DMS153 treated with DMSO at 0.1 percent for 48 hours (cell line): ENCODE data around the gene RXRB.

Experiments
- DNase-seq: peaks from one replicate; lab custom pipeline; 2025; ENCODE audit not compliant: unreplicated experiment; lab: John Stamatoyannopoulos, UW

Gene RXRB

DNA sequence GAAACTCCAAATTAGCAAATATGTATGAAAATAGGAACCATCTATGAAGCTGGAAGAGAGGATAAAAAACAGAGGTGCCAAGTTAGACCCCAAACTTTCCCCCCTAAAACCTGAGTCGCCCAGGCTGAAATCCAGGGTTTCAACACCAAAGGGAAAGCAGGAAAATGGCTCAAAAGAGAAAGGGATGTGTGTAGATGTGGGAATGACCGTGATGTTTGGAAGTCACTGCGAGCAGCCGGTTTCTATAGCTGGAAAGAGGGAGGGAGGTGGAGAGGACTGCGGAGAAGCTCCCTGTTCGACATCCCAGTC is 12.3 kb upstream of the RXRB start:
- no peak for DNase-seq

DNA sequence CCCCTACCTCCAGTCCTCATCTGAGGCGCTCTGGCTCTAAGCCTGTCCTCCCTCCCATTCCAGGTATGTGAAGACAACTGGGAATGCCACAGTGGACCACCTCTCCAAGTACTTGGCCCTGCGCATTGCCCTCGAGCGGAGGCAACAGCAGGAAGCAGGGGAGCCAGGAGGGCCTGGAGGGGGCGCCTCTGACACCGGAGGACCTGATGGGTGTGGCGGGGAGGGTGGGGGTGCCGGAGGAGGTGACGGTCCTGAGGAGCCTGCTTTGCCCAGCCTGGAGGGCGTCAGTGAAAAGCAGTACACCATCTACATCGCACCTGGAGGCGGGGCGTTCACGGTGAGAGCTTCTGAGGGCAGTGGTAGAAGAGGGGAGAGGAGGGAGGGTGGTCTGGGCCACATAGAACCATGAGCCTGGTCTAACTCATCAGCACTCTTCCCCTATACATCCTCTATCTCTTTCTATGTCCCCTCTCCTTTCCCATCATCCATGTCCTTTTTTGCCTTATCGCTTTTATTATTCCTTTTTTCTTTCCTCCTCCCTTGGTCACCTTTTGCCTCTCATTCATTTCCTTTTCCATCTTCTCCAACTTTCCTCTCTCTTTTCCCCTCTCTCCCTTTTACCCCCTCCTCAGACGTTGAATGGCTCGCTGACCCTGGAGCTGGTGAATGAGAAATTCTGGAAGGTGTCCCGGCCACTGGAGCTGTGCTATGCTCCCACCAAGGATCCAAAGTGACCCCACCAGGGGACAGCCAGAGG is 11.4 kb upstream of the RXRB start:
- DNase-seq, result no peak

DNA sequence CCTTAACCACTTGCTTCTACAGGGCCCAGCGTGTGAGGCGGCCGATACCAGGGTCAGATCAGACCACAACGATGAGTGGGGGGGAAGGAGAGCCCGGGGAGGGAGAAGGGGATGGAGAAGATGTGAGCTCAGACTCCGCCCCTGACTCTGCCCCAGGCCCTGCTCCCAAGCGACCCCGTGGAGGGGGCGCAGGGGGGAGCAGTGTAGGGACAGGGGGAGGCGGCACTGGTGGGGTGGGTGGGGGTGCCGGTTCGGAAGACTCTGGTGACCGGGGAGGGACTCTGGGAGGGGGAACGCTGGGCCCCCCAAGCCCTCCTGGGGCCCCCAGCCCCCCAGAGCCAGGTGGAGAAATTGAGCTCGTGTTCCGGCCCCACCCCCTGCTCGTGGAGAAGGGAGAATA is 10.7 kb upstream of the RXRB start:
- no peak for DNase-seq

DNA sequence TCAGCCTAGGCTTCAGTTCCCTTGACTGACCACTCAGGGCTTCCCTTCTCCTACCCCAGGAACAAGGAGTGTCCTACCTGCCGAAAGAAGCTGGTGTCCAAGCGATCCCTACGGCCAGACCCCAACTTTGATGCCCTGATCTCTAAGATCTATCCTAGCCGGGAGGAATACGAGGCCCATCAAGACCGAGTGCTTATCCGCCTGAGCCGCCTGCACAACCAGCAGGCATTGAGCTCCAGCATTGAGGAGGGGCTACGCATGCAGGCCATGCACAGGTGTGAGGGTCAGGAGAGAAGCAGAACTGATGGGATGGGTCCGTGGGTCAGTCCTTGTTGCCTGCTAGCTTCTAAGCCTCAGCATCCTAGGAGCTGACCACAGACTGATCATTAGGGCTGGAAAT is 9.4 kb upstream of the RXRB start:
- DNase-seq, result no peak

- DNase-seq, result peak; percentile 11
These were observed 7.9 kb upstream of the RXRB start, which contains the start of gene RING1 for GRCh38 chr6:33208091-33208967. Gene RING1 (plus strand): TSS chr6:33208500. CDS start chr6:33208823, 323 bp downstream.

GRCh38 chr6:33207552-33208090 is 7.2 kb upstream of the RXRB start:
- DNase-seq, result no peak

GRCh38 chr6:33206864-33207551 is 6.5 kb upstream of the RXRB start:
- DNase-seq, result no peak

GRCh38 chr6:33206027-33206863 is 5.8 kb upstream of the RXRB start:
- no peak for DNase-seq

DNA sequence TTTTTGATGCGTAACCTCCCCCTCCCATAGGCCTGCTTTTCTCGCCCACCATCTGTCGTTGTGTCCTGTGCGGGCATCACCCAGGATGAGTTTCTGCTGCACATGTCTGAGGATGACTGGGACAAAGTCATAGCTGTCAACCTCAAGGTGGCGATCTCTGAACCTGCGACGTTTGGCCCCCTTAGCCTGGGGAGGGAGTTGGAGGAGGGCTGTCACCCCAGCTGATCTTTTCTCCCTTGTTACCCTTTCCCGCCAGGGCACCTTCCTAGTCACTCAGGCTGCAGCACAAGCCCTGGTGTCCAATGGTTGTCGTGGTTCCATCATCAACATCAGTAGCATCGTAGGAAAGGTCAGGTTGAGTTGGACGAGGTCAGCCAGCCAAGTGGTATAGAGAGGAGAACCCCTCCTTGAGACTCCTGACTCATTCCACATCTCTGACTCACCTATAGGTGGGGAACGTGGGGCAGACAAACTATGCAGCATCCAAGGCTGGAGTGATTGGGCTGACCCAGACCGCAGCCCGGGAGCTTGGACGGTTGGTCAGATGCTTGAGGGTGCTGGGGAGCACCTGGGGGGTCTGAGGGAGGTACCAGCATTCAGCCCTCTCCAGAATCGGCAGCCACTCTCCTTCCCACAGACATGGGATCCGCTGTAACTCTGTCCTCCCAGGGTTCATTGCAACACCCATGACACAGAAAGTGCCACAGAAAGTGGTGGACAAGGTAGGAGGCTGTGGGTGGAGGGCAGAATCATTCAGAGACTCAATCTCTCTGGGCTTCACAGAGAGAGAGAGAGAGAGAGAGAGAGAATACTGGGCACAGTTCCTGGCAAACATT is 4.9 kb upstream of the RXRB start:
- DNase-seq, result no peak

GRCh38 chr6:33204415-33205190 is 4.1 kb upstream of the RXRB start, which contains the start of gene HSD17B8:
Gene HSD17B8 (plus strand): TSS chr6:33204655. CDS start chr6:33204669, 14 bp downstream.
- peak; percentile 79 for DNase-seq

DNA sequence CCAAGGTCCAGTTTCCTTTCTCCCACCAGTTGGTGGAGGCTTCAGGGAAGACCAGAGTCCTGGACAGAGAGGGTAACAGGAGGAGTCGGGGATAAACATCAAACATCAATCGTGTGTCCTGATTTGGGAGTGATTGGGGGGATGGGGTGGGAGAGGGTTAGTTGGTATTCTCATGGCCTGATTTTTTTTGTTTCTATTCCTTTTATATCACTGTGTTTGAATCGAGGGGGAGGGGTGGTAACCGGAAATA is 3.6 kb upstream of the RXRB start:
- no peak for DNase-seq

GRCh38 chr6:33203443-33204164 is 3.1 kb upstream of the RXRB start:
- DNase-seq, result no peak

DNA sequence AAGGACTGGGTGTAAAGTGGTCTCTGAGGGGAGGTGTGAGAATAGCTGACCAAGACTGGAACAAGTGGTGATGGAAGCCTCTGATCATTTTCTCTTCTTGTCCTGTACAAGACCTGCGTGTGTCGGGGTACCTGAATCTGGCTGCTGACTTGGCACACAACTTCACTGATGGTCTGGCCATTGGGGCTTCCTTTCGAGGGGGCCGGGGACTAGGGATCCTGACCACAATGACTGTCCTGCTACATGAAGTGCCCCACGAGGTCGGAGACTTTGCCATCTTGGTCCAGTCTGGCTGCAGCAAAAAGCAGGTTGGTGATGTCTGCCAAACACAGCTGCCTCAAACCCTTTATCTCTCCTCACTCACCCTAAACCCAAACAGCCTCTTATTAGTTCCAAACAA is 2.3 kb upstream of the RXRB start:
- DNase-seq, result no peak

GRCh38 chr6:33201935-33202334 is 1.5 kb upstream of the RXRB start:
- DNase-seq, result no peak

- no peak for DNase-seq
These were observed 681 bp upstream of the RXRB start for GRCh38 chr6:33201147-33201545.

- DNase-seq, result no peak
These were observed 712 bp downstream of the RXRB start for GRCh38 chr6:33199687-33200218.

DNA sequence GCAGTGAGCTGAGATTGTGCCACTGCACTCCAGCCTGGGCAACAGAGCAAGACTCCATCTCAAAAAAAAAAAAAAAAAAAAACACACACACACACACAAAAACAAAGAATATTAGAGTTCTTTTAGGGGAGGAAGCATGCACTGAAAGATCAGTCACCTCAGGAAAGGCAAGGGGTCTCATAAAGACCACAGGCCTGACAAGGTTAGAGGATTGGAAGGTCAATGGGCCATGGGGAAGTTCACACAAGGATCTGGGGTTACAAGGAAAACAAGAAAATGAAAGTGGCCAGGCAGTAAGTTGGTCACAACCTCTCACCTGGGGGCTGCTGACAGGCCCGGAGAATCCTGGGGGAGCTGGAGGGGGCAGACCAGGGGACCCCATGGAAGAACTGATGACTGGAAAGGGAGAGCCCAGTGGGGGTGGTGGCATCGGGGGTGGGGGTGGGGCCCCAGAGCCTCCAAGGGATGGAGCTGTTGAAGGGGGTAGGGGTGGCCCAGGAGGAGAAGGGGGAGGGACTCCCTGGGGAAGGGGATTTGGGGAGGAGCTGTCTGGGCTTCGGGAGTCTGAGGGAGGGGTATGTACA is 1.5 kb downstream of the RXRB start:
- DNase-seq, result no peak
